Breast epithelium (tissue), 3 donors: ENCODE measurements around the gene PLPP1.
"Not testable (repeated sequence)": the region's sequence is repeated elsewhere in the genome, so short reads cannot be mapped to it uniquely, and the experiment has no call there.

Experiments used
- POLR2A ChIP-seq: fragments of 450-650 bp; IDR thresholded peaks from one replicate; pipeline ENCODE4 v1.6.1; 2016; ENCODE audit warnings: antibody characterized with exemption, mild to moderate bottlenecking, moderate library complexity
- TF ChIP-seq, protein P1 (sequence below), 3 donors: fragments of 450-650 bp; IDR thresholded peaks; one replicate each; pipeline ENCODE4 v1.5.1; 2016 to 2017; ENCODE audit warnings: antibody characterized with exemption in 3 of 3, mild to moderate bottlenecking in 3 of 3, moderate library complexity in 3 of 3

DNA sequence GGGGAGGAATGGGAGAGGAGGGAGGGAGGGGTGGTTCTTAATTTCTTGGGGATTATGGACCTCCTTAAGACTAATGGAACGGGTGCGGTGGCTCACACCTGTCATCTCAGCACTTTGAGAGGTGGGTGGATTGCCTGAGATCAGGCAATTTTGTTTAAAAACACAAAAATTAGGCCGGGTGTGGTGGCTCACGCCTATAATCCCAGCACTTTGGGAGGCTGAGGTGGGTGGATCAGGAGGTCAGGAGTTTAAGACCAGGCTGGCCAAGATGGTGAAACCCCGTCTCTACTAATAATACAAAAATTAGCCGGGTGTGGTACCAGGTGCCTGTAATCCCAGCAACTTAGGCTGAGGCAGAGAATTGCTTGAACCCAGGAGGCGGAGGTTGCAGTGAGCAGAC, 30.8 kb downstream of the PLPP1 start:
- TF ChIP-seq, protein P1, sequence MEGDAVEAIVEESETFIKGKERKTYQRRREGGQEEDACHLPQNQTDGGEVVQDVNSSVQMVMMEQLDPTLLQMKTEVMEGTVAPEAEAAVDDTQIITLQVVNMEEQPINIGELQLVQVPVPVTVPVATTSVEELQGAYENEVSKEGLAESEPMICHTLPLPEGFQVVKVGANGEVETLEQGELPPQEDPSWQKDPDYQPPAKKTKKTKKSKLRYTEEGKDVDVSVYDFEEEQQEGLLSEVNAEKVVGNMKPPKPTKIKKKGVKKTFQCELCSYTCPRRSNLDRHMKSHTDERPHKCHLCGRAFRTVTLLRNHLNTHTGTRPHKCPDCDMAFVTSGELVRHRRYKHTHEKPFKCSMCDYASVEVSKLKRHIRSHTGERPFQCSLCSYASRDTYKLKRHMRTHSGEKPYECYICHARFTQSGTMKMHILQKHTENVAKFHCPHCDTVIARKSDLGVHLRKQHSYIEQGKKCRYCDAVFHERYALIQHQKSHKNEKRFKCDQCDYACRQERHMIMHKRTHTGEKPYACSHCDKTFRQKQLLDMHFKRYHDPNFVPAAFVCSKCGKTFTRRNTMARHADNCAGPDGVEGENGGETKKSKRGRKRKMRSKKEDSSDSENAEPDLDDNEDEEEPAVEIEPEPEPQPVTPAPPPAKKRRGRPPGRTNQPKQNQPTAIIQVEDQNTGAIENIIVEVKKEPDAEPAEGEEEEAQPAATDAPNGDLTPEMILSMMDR (IDR thresholded peaks at IDR 0.05), result not testable (repeated sequence)
- not testable (repeated sequence) for TF ChIP-seq POLR2A
